WTC11 (cell line): ENCODE data around the gene CALHM5. TPM values are rescaled to one million over a fixed set of nuclear protein-coding genes. Genes with fewer than 3 reads are reported as not detected.
"Not testable (repeated sequence)": the region's sequence is repeated elsewhere in the genome, so short reads cannot be mapped to it uniquely, and the experiment has no call there.

ENCODE experiments used
- ATAC-seq: fragments of 200-7000 bp; cut with Tn5 transposase; 2 replicates; pipeline ENCODE4 v1.10.0; 2021; ENCODE audit warnings: mild to moderate bottlenecking, moderate library complexity
- CTCF ChIA-PET: fragments of 300-600 bp; sonication (Branson Sonifier 250); formaldehyde crosslinking; loops from one replicate; lab custom pipeline; 2021; ENCODE audit warnings: antibody characterized with exemption; lab: Charles Lee
- POLR2A ChIA-PET: fragments of 350-600 bp; sonication (Branson Sonifier 250); formaldehyde crosslinking; loops from one replicate; lab custom pipeline; 2021; ENCODE audit warnings: antibody characterized with exemption; lab: Charles Lee
- DNase-seq: peaks from one replicate; pipeline ENCODE4 v3.0.0; 2021; ENCODE audit warnings: low spot score
- H3K27ac Mint-ChIP-seq: 2 replicates; pipeline ENCODE4 v1.8.0; 2021; ENCODE audit warnings: mixed read lengths
- H3K27me3 Mint-ChIP-seq: 2 replicates; pipeline ENCODE4 v1.8.0; 2021; ENCODE audit warnings: low read depth, mild to moderate bottlenecking, moderate library complexity, mixed read lengths
- H3K36me3 Mint-ChIP-seq: 2 replicates; pipeline ENCODE4 v1.8.0; 2021; ENCODE audit warnings: mixed read lengths
- H3K4me1 Mint-ChIP-seq: 2 replicates; pipeline ENCODE4 v1.8.0; 2022; ENCODE audit warnings: mixed read lengths
- H3K4me3 Mint-ChIP-seq: 2 replicates; pipeline ENCODE4 v1.8.0; 2021; ENCODE audit warnings: mild to moderate bottlenecking, moderate library complexity, mixed read lengths
- H3K9me3 Mint-ChIP-seq: 2 replicates; pipeline ENCODE4 v1.8.0; 2021; ENCODE audit warnings: mixed read lengths
- E2F5 ChIP-seq: sonication (generic); formaldehyde crosslinking; IDR thresholded peaks from 2 replicates; pipeline ENCODE4 v1.8.1; 2022; ENCODE audit warnings: mild to moderate bottlenecking, moderate library complexity, missing genetic modification reagents
- ELF4 ChIP-seq: sonication (generic); formaldehyde crosslinking; IDR thresholded peaks from 2 replicates; pipeline ENCODE4 v1.8.1; 2022; ENCODE audit warnings: low read depth, mild to moderate bottlenecking, moderate library complexity, missing genetic modification reagents
- EMX1 ChIP-seq: fragments of 250-450 bp; sonication (Bioruptor Pico); IDR thresholded peaks from 2 replicates; pipeline ENCODE4 v1.8.0; 2021; ENCODE audit warnings: mild to moderate bottlenecking
- ERG ChIP-seq: fragments of 250-450 bp; sonication (Bioruptor Pico); IDR thresholded peaks from 2 replicates; pipeline ENCODE4 v1.8.0; 2021; ENCODE audit warnings: mild to moderate bottlenecking
- ETV6 ChIP-seq: sonication (generic); formaldehyde crosslinking; IDR thresholded peaks from 2 replicates; pipeline ENCODE4 v1.8.1; 2022; ENCODE audit warnings: mild to moderate bottlenecking, missing genetic modification reagents
- GTF2I ChIP-seq: fragments of 250-450 bp; sonication (Bioruptor Pico); conservative IDR thresholded peaks from 2 replicates; pipeline ENCODE4 v1.4.0; 2021; ENCODE audit warnings: mild to moderate bottlenecking
- JUN ChIP-seq: sonication (generic); formaldehyde crosslinking; IDR thresholded peaks from 2 replicates; pipeline ENCODE4 v1.8.0; 2023; ENCODE audit warnings: mild to moderate bottlenecking, missing genetic modification reagents
- MYBL2 ChIP-seq: sonication (generic); formaldehyde crosslinking; IDR thresholded peaks from 2 replicates; pipeline ENCODE4 v1.8.1; 2023; ENCODE audit warnings: mild to moderate bottlenecking, moderate library complexity, missing genetic modification reagents
- NFATC4 ChIP-seq: fragments of 250-450 bp; sonication (Bioruptor Pico); IDR thresholded peaks from 2 replicates; pipeline ENCODE4 v1.9.0; 2021; ENCODE audit warnings: mild to moderate bottlenecking
- OVOL2 ChIP-seq: fragments of 250-450 bp; sonication (Bioruptor Pico); IDR thresholded peaks from 2 replicates; pipeline ENCODE4 v1.9.0; 2021; ENCODE audit warnings: mild to moderate bottlenecking, borderline replicate concordance
- ZMAT4 ChIP-seq: fragments of 250-450 bp; sonication (Bioruptor Pico); IDR thresholded peaks from 2 replicates; pipeline ENCODE4 v1.9.0; 2021; ENCODE audit warnings: mild to moderate bottlenecking
- ZNF121 ChIP-seq: sonication (generic); formaldehyde crosslinking; IDR thresholded peaks from 2 replicates; pipeline ENCODE4 v1.8.0; 2023; ENCODE audit warnings: missing genetic modification reagents
- ZNF138 ChIP-seq: sonication (generic); formaldehyde crosslinking; conservative IDR thresholded peaks from 2 replicates; pipeline ENCODE4 v1.8.1; 2022; ENCODE audit warnings: mild to moderate bottlenecking, moderate library complexity, missing genetic modification reagents
- ZNF232 ChIP-seq: sonication (generic); formaldehyde crosslinking; IDR thresholded peaks from 2 replicates; pipeline ENCODE4 v1.8.0; 2022; ENCODE audit warnings: mild to moderate bottlenecking, missing genetic modification reagents
- ZNF263 ChIP-seq: sonication (generic); formaldehyde crosslinking; IDR thresholded peaks from 2 replicates; pipeline ENCODE4 v1.8.1; 2022; ENCODE audit warnings: low read depth, mild to moderate bottlenecking, moderate library complexity, missing genetic modification reagents
- ZNF317 ChIP-seq: sonication (generic); formaldehyde crosslinking; IDR thresholded peaks from 2 replicates; pipeline ENCODE4 v1.8.1; 2023; ENCODE audit warnings: low read depth, mild to moderate bottlenecking, moderate library complexity, missing genetic modification reagents, borderline replicate concordance
- ZNF425 ChIP-seq: fragments of 250-450 bp; sonication (Bioruptor Pico); conservative IDR thresholded peaks from 2 replicates; pipeline ENCODE4 v1.9.0; 2021; ENCODE audit warnings: mild to moderate bottlenecking
- total RNA-seq: library from RNA; stranded (reverse); gene quantifications from 3 replicates; pipeline ENCODE4 v1.2.3, GENCODE V29; 2021

The CALHM5 gene
- total RNA-seq, 1 experiment from 2014 or later = 0.09 TPM

GRCh38 chr6:116485559-116486184 lies 25.8 kb upstream of the CALHM5 start:
- no peak overlapping the region for H3K4me3 Mint-ChIP-seq
- no peak overlapping the region for H3K27ac Mint-ChIP-seq
- H3K9me3 Mint-ChIP-seq = peaks cover 6% of the 10 kb centered on the region; the same call in 1 of the 2 replicates
- CTCF ChIA-PET = no interaction called here
- no peaks in the 10 kb centered on the region for H3K4me1 Mint-ChIP-seq
- H3K27me3 Mint-ChIP-seq = no peaks in the 10 kb centered on the region; the same call in 1 of the 2 replicates
- DNase-seq (no peak), ATAC-seq (no peak)
- POLR2A ChIA-PET = no interaction called here
- TF ChIP-seq ZNF263 (CRISPR knock-in tag) = no peak
- H3K36me3 Mint-ChIP-seq = no peaks in the 10 kb centered on the region

- ChIA-PET CTCF (interaction anchor here (1.9 kb wide), 1 partner anchor 204 kb away, joined by 5 read pairs; no protein-coding TSS in a partner anchor), POLR2A (no interaction called here)
- ATAC-seq (no peak), DNase-seq (no peak)
- peaks cover 12% of the 10 kb centered on the region for H3K9me3 Mint-ChIP-seq
- no peak for TF ChIP-seq ZNF317 (CRISPR knock-in tag)
- no peaks in the 10 kb centered on the region for H3K27me3 Mint-ChIP-seq
- no peak overlapping the region for H3K4me3 Mint-ChIP-seq
- no peak overlapping the region for H3K27ac Mint-ChIP-seq
- peaks cover 2% of the 10 kb centered on the region; the same call in 1 of the 2 replicates for H3K4me1 Mint-ChIP-seq
- H3K36me3 Mint-ChIP-seq = no peaks in the 10 kb centered on the region
These were observed 19.7 kb upstream of the CALHM5 start for GRCh38 chr6:116491610-116492330.

- ChIA-PET POLR2A (no interaction called here), CTCF (interaction anchor here (0.5 to 1.9 kb wide), 3 partner anchors 19 to 272 kb away, joined by 3 to 5 read pairs (median 4); partner anchors contain the start of gene CALHM5)
- Mint-ChIP-seq H3K27me3 (no peaks in the 10 kb centered on the region), H3K4me1 (peaks cover 2% of the 10 kb centered on the region; the same call in 1 of the 2 replicates), H3K9me3 (peaks cover 12% of the 10 kb centered on the region), H3K36me3 (no peaks in the 10 kb centered on the region), H3K4me3 (no peak overlapping the region), H3K27ac (no peak overlapping the region)
- TF ChIP-seq ZNF263 (CRISPR knock-in tag) = no peak
- TF ChIP-seq ZNF425 (CRISPR knock-in tag) = no peak
- no peak for TF ChIP-seq EMX1 (CRISPR knock-in tag)
- DNase-seq (no peak), ATAC-seq (no peak)
These were observed 18.9 kb upstream of the CALHM5 start for GRCh38 chr6:116492331-116493067.

GRCh38 chr6:116495161-116495560 lies 16.3 kb upstream of the CALHM5 start:
- ATAC-seq, H3K4me1 Mint-ChIP-seq, CTCF ChIA-PET, POLR2A ChIA-PET, H3K27me3 Mint-ChIP-seq, H3K4me3 Mint-ChIP-seq, H3K36me3 Mint-ChIP-seq, H3K27ac Mint-ChIP-seq, H3K9me3 Mint-ChIP-seq, DNase-seq: not testable (repeated sequence)

GRCh38 chr6:116497113-116497676 lies 14.2 kb upstream of the CALHM5 start:
- Mint-ChIP-seq H3K27ac (no peak overlapping the region), H3K9me3 (peaks cover 15% of the 10 kb centered on the region), H3K27me3 (no peaks in the 10 kb centered on the region), H3K4me3 (no peak overlapping the region), H3K36me3 (peaks cover 6% of the 10 kb centered on the region), H3K4me1 (peaks cover 10% of the 10 kb centered on the region)
- DNase-seq = no peak
- ChIA-PET CTCF (interaction anchor here (1.4 to 2.7 kb wide), 3 partner anchors 15 to 228 kb away, joined by 4 to 16 read pairs (median 8); partner anchors contain the start of gene CALHM5), POLR2A (no interaction called here)
- ATAC-seq = no peak
- TF ChIP-seq ZNF317 (CRISPR knock-in tag) (no peak), GTF2I (CRISPR knock-in tag) (no peak), JUN (no peak), ZNF121 (no peak), ELF4 (CRISPR knock-in tag) (no peak), OVOL2 (CRISPR knock-in tag) (no peak), ERG (CRISPR knock-in tag) (no peak), ZNF263 (CRISPR knock-in tag) (no peak), MYBL2 (CRISPR knock-in tag) (no peak), ETV6 (CRISPR knock-in tag) (no peak), E2F5 (CRISPR knock-in tag) (no peak), NFATC4 (CRISPR knock-in tag) (no peak), ZNF138 (CRISPR knock-in tag) (no peak), ZNF232 (CRISPR knock-in tag) (no peak), ZMAT4 (CRISPR knock-in tag) (no peak)
